ENCODE measurements around the gene ANKRD30A. TPM values are rescaled to one million over a fixed set of nuclear protein-coding genes. Genes with fewer than 3 reads are reported as not detected.
"Not testable (repeated sequence)": the region's sequence is repeated elsewhere in the genome, so short reads cannot be mapped to it uniquely, and the experiment has no call there.

Gene ANKRD30A, protein sequence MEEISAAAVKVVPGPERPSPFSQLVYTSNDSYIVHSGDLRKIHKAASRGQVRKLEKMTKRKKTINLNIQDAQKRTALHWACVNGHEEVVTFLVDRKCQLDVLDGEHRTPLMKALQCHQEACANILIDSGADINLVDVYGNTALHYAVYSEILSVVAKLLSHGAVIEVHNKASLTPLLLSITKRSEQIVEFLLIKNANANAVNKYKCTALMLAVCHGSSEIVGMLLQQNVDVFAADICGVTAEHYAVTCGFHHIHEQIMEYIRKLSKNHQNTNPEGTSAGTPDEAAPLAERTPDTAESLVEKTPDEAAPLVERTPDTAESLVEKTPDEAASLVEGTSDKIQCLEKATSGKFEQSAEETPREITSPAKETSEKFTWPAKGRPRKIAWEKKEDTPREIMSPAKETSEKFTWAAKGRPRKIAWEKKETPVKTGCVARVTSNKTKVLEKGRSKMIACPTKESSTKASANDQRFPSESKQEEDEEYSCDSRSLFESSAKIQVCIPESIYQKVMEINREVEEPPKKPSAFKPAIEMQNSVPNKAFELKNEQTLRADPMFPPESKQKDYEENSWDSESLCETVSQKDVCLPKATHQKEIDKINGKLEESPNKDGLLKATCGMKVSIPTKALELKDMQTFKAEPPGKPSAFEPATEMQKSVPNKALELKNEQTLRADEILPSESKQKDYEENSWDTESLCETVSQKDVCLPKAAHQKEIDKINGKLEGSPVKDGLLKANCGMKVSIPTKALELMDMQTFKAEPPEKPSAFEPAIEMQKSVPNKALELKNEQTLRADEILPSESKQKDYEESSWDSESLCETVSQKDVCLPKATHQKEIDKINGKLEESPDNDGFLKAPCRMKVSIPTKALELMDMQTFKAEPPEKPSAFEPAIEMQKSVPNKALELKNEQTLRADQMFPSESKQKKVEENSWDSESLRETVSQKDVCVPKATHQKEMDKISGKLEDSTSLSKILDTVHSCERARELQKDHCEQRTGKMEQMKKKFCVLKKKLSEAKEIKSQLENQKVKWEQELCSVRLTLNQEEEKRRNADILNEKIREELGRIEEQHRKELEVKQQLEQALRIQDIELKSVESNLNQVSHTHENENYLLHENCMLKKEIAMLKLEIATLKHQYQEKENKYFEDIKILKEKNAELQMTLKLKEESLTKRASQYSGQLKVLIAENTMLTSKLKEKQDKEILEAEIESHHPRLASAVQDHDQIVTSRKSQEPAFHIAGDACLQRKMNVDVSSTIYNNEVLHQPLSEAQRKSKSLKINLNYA (N-terminal part only)
- not detected for total RNA-seq

GRCh38 chr10:37125191-37125732 lies at the start of gene ANKRD30A:
TSS of gene ANKRD30A (plus strand) at chr10:37125598. CDS start at chr10:37125788, 190 bp downstream.
- no peak for ATAC-seq
- Mint-ChIP-seq H3K9me3 (peaks cover 5% of the 10 kb centered on the region in 2 donors), H3K36me3 (no peaks in the 10 kb centered on the region), H3K27ac (no peak within 1 kb of the TSS)
- DNase-seq (ENCODE audit: low spot score in 2 of 2), result no peak

DNA sequence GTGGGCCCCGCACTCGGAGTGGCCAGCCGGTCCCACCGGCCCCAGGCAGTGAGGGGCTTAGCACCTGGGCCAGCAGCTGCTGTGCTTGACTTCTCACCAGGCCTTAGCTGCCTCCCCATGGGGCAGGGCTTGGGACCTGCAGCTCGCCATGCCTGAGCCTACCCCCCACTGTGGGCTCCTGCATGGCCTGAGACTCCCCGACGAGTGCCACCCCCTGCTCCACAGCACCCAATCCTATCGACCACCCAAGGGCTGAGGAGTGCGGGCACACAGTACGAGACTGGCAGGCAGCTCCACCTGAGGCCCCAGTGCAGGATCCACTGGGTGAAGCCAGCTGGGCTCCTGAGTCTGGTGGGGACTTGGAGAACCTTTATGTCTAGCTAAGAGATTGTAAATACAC lies 49.3 kb upstream of the ANKRD30A start:
- H3K36me3 Mint-ChIP-seq; DNase-seq (ENCODE audit: low spot score in 2 of 2); H3K27ac Mint-ChIP-seq; ATAC-seq; H3K9me3 Mint-ChIP-seq: not testable (repeated sequence)

DNA sequence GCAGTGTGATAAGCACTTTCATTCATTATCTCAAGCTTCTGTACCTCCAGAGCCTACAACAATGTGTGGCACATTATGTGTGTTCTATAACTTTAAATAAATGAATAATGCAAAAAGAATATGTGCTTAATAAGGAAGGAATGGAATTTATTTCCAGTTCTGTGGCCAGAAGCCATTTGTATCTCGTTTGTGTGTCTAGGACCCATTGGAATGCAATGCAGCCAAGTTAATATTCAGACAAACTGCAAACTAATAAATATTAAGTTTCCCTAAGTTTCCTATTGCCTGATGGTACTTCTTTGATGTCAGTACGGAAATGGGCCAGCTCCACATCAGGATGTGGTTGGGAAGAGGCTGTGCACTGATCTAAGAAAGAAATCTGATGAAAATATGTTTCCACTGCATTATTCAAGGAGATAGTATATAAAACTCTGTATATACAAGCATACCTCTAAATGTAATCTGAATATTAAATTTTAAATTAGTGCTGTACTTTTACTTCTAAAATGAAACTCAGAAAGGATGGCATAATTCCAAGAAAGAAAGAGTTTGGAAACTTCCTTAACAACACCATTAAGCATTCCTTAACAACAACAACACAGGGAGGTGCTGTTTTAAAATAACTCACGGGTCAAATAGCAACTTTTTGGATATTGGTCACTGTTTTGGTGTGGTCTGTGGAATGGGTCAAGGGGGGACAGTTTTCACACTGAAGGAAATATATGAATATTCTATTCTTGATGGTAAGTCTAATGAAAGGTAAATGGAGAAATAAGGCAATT lies 29.4 kb upstream of the ANKRD30A start:
- Mint-ChIP-seq H3K27ac (no peak overlapping the region), H3K36me3 (no peaks in the 10 kb centered on the region), H3K9me3 (peaks cover 21 to 42% of the 10 kb centered on the region in 2 donors)
- ATAC-seq (no peak), DNase-seq (ENCODE audit: low spot score in 2 of 2) (no peak)

- peaks cover 30 to 41% of the 10 kb centered on the region in 2 donors for H3K9me3 Mint-ChIP-seq
- peaks cover 0 to 5% of the 10 kb centered on the region in 2 donors for H3K36me3 Mint-ChIP-seq
- no peak overlapping the region for H3K27ac Mint-ChIP-seq
- DNase-seq (ENCODE audit: low spot score in 2 of 2) (no peak), ATAC-seq (no peak)
Observed at GRCh38 chr10:37101261-37101660, 24.1 kb upstream of the ANKRD30A start.

GRCh38 chr10:37109000-37109399 lies 16.4 kb upstream of the ANKRD30A start:
- H3K36me3 Mint-ChIP-seq, result no peaks in the 10 kb centered on the region
- peaks cover 28 to 31% of the 10 kb centered on the region in 2 donors for H3K9me3 Mint-ChIP-seq
- no peak overlapping the region for H3K27ac Mint-ChIP-seq
- DNase-seq (ENCODE audit: low spot score in 2 of 2), result no peak
- ATAC-seq, result no peak

GRCh38 chr10:37124532-37124931 lies 866 bp upstream of the ANKRD30A start:
- Mint-ChIP-seq H3K36me3 (no peaks in the 10 kb centered on the region), H3K9me3 (peaks cover 2% of the 10 kb centered on the region in 2 donors), H3K27ac (no peak overlapping the region)
- no peak for ATAC-seq
- no peak for DNase-seq (ENCODE audit: low spot score in 2 of 2)

- no peak overlapping the region for H3K27ac Mint-ChIP-seq
- peaks cover 5% of the 10 kb centered on the region in 2 donors for H3K9me3 Mint-ChIP-seq
- DNase-seq (ENCODE audit: low spot score in 2 of 2), result no peak
- ATAC-seq, result no peak
- H3K36me3 Mint-ChIP-seq, result no peaks in the 10 kb centered on the region
Observed at GRCh38 chr10:37125921-37126320, 523 bp downstream of the ANKRD30A start.

DNA sequence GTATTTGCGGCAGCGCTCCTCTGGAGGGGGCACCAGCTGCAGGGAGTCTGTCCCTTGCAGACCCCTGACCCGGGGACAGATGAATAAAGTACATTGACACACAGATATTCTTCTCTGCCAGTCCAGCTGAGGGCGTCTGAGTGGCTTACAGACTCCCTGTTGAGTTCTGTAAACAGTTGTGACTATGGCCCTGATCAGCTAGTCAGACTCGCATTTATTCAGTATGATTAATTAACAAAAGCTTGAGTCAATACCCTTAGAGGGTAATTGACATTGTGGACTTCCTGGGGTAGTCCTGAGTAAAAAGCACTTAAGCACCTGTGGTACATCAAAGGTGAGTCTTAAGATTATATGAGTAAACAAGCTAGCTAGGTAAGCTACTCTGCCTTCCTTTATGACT lies 21.0 kb downstream of the ANKRD30A start:
- Mint-ChIP-seq H3K27ac (no peak overlapping the region), H3K36me3 (no peaks in the 10 kb centered on the region), H3K9me3 (peaks cover 5 to 18% of the 10 kb centered on the region in 2 donors)
- DNase-seq (ENCODE audit: low spot score in 2 of 2) (no peak), ATAC-seq (no peak)

- not testable (repeated sequence) for DNase-seq (ENCODE audit: low spot score in 2 of 2); H3K36me3 Mint-ChIP-seq; H3K27ac Mint-ChIP-seq; H3K9me3 Mint-ChIP-seq; ATAC-seq
Observed at GRCh38 chr10:37162430-37162829, 37.0 kb downstream of the ANKRD30A start.

DNA sequence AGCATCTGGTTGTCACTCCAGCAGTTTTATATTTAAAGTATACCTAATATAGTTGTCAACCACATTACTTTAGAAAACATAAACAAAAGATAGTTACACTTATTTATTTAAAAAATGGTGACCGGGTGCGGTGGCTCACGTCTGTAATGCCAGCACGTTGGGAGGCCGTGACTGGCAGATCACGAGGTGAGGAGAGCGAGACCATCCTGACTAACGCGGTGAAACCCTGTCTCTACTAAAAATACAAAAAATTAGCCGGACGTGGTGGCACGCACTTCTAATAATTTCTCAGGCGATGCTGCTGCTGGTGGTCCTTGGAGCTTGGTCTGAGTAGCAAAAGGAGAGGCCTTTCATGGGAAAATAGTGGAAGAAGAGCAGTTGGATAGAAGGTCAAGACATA lies 46.5 kb downstream of the ANKRD30A start:
- H3K36me3 Mint-ChIP-seq; H3K27ac Mint-ChIP-seq; H3K9me3 Mint-ChIP-seq; DNase-seq (ENCODE audit: low spot score in 2 of 2); ATAC-seq: not testable (repeated sequence)

DNA sequence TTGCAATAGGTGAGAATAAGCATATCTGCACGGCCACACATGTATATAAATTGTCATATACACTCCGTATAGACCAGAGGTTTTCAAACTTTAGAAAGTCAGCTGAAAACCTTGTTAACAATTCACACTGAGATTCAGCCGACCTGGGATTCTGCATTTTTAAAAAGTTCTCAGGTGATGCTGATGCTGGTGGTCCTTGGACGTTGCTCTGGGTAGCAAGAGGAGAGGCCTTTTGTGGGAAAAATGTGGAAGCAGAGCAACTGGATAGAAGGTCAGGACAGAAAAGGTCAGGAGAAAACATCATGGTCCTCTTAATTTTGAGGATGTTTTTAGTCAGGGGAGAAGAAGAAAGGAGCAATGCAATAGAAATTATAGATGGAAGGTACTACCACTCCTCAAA lies 52.9 kb downstream of the ANKRD30A start:
- not testable (repeated sequence) for ATAC-seq, H3K36me3 Mint-ChIP-seq, H3K27ac Mint-ChIP-seq

GRCh38 chr10:37182719-37183118 lies 57.3 kb downstream of the ANKRD30A start:
- H3K36me3 Mint-ChIP-seq; H3K9me3 Mint-ChIP-seq; H3K27ac Mint-ChIP-seq; DNase-seq (ENCODE audit: low spot score in 2 of 2); ATAC-seq: not testable (repeated sequence)

More for the DNA sequence above, 52.9 kb downstream of the ANKRD30A start:
- DNase-seq (ENCODE audit: low spot score in 2 of 2); H3K9me3 Mint-ChIP-seq: not testable (repeated sequence)

- no peak for ATAC-seq
- Mint-ChIP-seq H3K36me3 (peaks cover 0 to 8% of the 10 kb centered on the region in 2 donors), H3K27ac (no peak overlapping the region), H3K9me3 (peaks cover 25 to 31% of the 10 kb centered on the region in 2 donors)
- no peak for DNase-seq (ENCODE audit: low spot score in 2 of 2)
Observed at GRCh38 chr10:37206132-37206531, 80.7 kb downstream of the ANKRD30A start.

GRCh38 chr10:37220866-37221265 lies 95.5 kb downstream of the ANKRD30A start:
- DNase-seq (ENCODE audit: low spot score in 2 of 2) (no peak), ATAC-seq (no peak)
- peaks cover 8 to 24% of the 10 kb centered on the region in 2 donors for H3K9me3 Mint-ChIP-seq
- no peak overlapping the region for H3K27ac Mint-ChIP-seq
- no peaks in the 10 kb centered on the region for H3K36me3 Mint-ChIP-seq

DNA sequence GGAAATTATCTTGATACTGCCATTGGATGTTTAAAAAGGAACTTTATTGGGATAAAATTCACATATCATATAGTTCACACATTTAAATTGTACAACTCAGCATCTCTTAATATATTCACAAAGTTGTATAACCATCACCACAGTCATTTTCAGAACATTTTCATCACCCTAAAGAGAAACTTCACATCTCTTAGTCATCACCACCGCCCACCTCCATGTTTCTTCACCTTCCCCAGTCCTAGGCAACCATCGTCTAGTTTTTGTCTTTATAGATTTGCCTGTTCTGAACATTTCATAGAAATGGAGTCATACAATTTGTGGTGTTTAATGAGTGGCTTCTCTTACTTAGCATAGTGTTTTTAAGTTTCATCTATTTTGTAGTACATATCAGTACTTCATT lies 96.6 kb downstream of the ANKRD30A start:
- H3K9me3 Mint-ChIP-seq, result peaks cover 8 to 24% of the 10 kb centered on the region in 2 donors
- ATAC-seq, result peak in 1 of 2 donors; percentile 46
- no peaks in the 10 kb centered on the region for H3K36me3 Mint-ChIP-seq
- H3K27ac Mint-ChIP-seq, result no peak overlapping the region
- no peak for DNase-seq (ENCODE audit: low spot score in 2 of 2)

DNA sequence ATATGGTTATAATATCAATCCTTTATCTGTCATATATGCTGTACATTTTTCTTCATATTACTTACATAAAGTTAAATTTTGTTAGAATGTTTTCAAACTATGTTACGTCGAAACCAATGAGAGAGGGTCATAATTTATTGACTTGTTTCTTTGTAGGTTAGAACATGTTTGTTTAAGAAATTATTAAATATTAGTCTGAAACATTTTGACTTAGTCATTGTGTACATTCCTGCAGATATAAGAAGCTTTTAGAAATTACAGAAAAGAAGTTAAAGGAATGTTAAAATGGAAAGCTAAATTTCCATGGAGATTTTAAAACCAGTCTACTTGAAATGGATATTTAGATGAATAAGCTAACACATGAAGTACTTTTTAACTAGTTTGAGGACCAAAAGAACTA lies 99.8 kb downstream of the ANKRD30A start:
- Mint-ChIP-seq H3K36me3 (no peaks in the 10 kb centered on the region), H3K27ac (no peak overlapping the region), H3K9me3 (peaks cover 8 to 10% of the 10 kb centered on the region in 2 donors)
- DNase-seq (ENCODE audit: low spot score in 2 of 2) (no peak), ATAC-seq (no peak)
